GM08714 (cell line): ENCODE measurements around the gene PRSS21.
A peak's percentile ranks its signal among the peaks of the same experiment; 100 is the strongest.

Source experiments
- H3K4me3 ChIP-seq: fragments of 200-500 bp; sonication (Bioruptor generic); 2 replicates; pipeline ENCODE4 v1.5.1; 2014; ENCODE audit warnings: mild to moderate bottlenecking, low read length, inconsistent platforms
- ZNF274 ChIP-seq: IDR thresholded peaks from 2 replicates; pipeline ENCODE4 v1.6.1; 2012; ENCODE audit warnings: mild to moderate bottlenecking, low read depth, low read length

PRSS21 gene

GRCh38 chr16:2776500-2777139 lies 40.4 kb upstream of the PRSS21 start:
- H3K4me3 ChIP-seq: peak overlapping the region; percentile 93
- TF ChIP-seq ZNF274: no peak

GRCh38 chr16:2777231-2777902 lies 39.7 kb upstream of the PRSS21 start, which contains the start of gene ELOB:
ELOB (minus strand) TSS chr16:2777280; CDS start chr16:2777239, 41 bp downstream.
- peak within 1 kb of the TSS; percentile 93 for H3K4me3 ChIP-seq

GRCh38 chr16:2777903-2778629 lies 39.0 kb upstream of the PRSS21 start:
- no peak for TF ChIP-seq ZNF274
- peak overlapping the region; percentile 75 for H3K4me3 ChIP-seq

More at GRCh38 chr16:2777231-2777902, 39.7 kb upstream of the PRSS21 start, which contains the start of gene ELOB:
- TF ChIP-seq ZNF274: no peak

GRCh38 chr16:2778630-2778958 lies 38.4 kb upstream of the PRSS21 start:
- TF ChIP-seq ZNF274: no peak
- H3K4me3 ChIP-seq: peak overlapping the region; percentile 75; the same call in 1 of the 2 replicates

GRCh38 chr16:2779151-2779920 lies 37.7 kb upstream of the PRSS21 start:
- H3K4me3 ChIP-seq: no peak overlapping the region
- TF ChIP-seq ZNF274: no peak

- no peak for TF ChIP-seq ZNF274
- no peak overlapping the region for H3K4me3 ChIP-seq
Observed at GRCh38 chr16:2779978-2780898, 36.8 kb upstream of the PRSS21 start.

- TF ChIP-seq ZNF274: no peak
- H3K4me3 ChIP-seq: no peak overlapping the region
Observed at GRCh38 chr16:2782583-2783351, 34.3 kb upstream of the PRSS21 start.

GRCh38 chr16:2783581-2784357 lies 33.3 kb upstream of the PRSS21 start:
- H3K4me3 ChIP-seq: no peak overlapping the region
- TF ChIP-seq ZNF274: no peak

- no peak overlapping the region for H3K4me3 ChIP-seq
- no peak for TF ChIP-seq ZNF274
Observed at GRCh38 chr16:2784358-2785100, 32.5 kb upstream of the PRSS21 start.

- no peak for TF ChIP-seq ZNF274
- no peak overlapping the region for H3K4me3 ChIP-seq
Observed at GRCh38 chr16:2785101-2785991, 31.7 kb upstream of the PRSS21 start.
